MM.1S (cell line): ENCODE results near the gene IPO5.
"Not testable (repeated sequence)": the region's sequence is repeated elsewhere in the genome, so short reads cannot be mapped to it uniquely, and the experiment has no call there.

Experiments
- DNase-seq: peaks from one replicate; pipeline ENCODE4 v3.0.0-alpha.2; 2015
- H2AFZ ChIP-seq: fragments of 300-600 bp; sonication (generic); 2 replicates; pipeline ENCODE4 v1.6.0; 2016; ENCODE audit warnings: antibody characterized with exemption, low read length
- H3F3A ChIP-seq: fragments of 300-600 bp; sonication (generic); 2 replicates; pipeline ENCODE4 v1.6.1; 2016; ENCODE audit warnings: mild to moderate bottlenecking, antibody characterized with exemption, low read length, moderate library complexity, mixed read lengths; ENCODE audit not compliant: insufficient read depth
- H3K27ac ChIP-seq: fragments of 300-600 bp; sonication (generic); 2 replicates; pipeline ENCODE4 v1.5.1; 2016; ENCODE audit warnings: mild to moderate bottlenecking, low read length
- H3K27me3 ChIP-seq: fragments of 300-600 bp; sonication (generic); replicated peaks from 2 replicates; pipeline ENCODE4 v1.6.0; 2016; ENCODE audit warnings: low read length; ENCODE audit not compliant: insufficient read depth
- H3K36me3 ChIP-seq: fragments of 300-600 bp; sonication (generic); replicated peaks from 2 replicates; pipeline ENCODE4 v1.6.1; 2016; ENCODE audit warnings: mild to moderate bottlenecking, low read length, mixed read lengths; ENCODE audit not compliant: insufficient read depth
- H3K4me1 ChIP-seq: fragments of 300-600 bp; sonication (generic); 2 replicates; pipeline ENCODE4 v1.6.1; 2016; ENCODE audit warnings: low read length, mixed read lengths
- H3K4me2 ChIP-seq: fragments of 300-600 bp; sonication (generic); 2 replicates; pipeline ENCODE4 v1.6.0; 2016; ENCODE audit warnings: low read depth, low read length
- H3K4me3 ChIP-seq: fragments of 300-600 bp; sonication (generic); 2 replicates; pipeline ENCODE4 v1.5.1; 2016; ENCODE audit warnings: low read length, mixed read lengths
- H3K79me2 ChIP-seq: fragments of 300-600 bp; sonication (generic); 2 replicates; pipeline ENCODE4 v1.6.1; 2016; ENCODE audit warnings: mixed run types, low read length, mixed read lengths
- H3K9ac ChIP-seq: fragments of 300-600 bp; sonication (generic); 2 replicates; pipeline ENCODE4 v1.6.1; 2016; ENCODE audit warnings: low read length, mixed read lengths
- H3K9me2 ChIP-seq: fragments of 300-600 bp; sonication (generic); replicated peaks from 2 replicates; pipeline ENCODE4 v1.6.1; 2016; ENCODE audit warnings: mild to moderate bottlenecking, low read length, mixed read lengths; ENCODE audit not compliant: insufficient read depth
- H3K9me3 ChIP-seq: fragments of 300-600 bp; sonication (generic); replicated peaks from 2 replicates; pipeline ENCODE4 v1.6.1; 2016; ENCODE audit warnings: mild to moderate bottlenecking, low read length, mixed read lengths; ENCODE audit not compliant: insufficient read depth
- H4K20me1 ChIP-seq: fragments of 300-600 bp; sonication (generic); 2 replicates; pipeline ENCODE4 v1.6.1; 2016; ENCODE audit warnings: mild to moderate bottlenecking, low read length, moderate library complexity, mixed read lengths; ENCODE audit not compliant: insufficient read depth
- EZH2 ChIP-seq: fragments of 300-600 bp; sonication (generic); optimal IDR thresholded peaks from 2 replicates; pipeline ENCODE3; 2017; ENCODE audit warnings: low read depth, mild to moderate bottlenecking, antibody characterized with exemption, low read length, mixed read lengths
- EZH2phosphoT487 ChIP-seq: fragments of 300-600 bp; sonication (generic); IDR thresholded peaks from 2 replicates; pipeline ENCODE4 v1.6.1; 2018; ENCODE audit warnings: antibody characterized with exemption, low read length
- TF ChIP-seq, protein P1 (sequence below): fragments of 300-600 bp; sonication (generic); IDR thresholded peaks from 2 replicates; pipeline ENCODE4 v1.5.1; 2016; ENCODE audit warnings: antibody characterized with exemption, low read length, mixed read lengths

Gene IPO5

DNA sequence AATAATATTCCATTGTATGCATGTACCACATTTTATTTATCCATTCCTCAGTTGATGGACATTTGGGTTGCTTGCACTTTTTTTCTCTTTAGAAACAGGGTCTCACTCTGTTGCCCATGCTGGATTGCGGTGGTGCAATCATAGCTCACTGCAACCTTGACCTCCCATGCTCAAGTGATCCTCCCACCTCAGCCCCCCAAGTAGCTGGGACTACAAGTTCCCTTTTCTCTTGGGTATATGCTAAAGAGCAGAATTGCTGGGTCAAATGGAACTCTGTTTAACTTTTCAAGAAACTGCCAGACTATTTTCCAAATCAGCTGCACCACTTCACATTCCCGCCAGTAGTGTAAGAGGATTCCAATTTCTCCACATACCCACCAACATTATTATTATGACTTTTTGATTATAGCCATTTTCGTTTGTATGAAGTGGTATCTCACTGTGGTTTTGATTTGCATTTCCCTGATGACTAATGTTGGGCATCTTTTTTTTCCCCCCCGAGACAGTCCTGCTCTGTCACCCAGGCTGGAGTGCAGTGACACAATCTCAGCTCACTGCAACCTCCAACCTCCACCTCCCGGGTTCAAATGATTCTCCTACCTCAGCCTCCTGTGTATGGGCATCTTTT is 7.6 kb upstream of the IPO5 start:
- H3K9ac ChIP-seq, result no peak overlapping the region
- H3K36me3 ChIP-seq, result no peaks in the 10 kb centered on the region
- no peaks in the 10 kb centered on the region for H3K27me3 ChIP-seq
- H3K4me1 ChIP-seq, result no peaks in the 10 kb centered on the region
- no peak for DNase-seq
- H3K9me3 ChIP-seq, result no peaks in the 10 kb centered on the region
- no peaks in the 10 kb centered on the region for H3K79me2 ChIP-seq
- no peak overlapping the region for H3K4me2 ChIP-seq
- no peaks in the 10 kb centered on the region for H4K20me1 ChIP-seq
- no peaks in the 10 kb centered on the region for H3F3A ChIP-seq
- no peak for TF ChIP-seq EZH2phosphoT487
- TF ChIP-seq, protein P1, sequence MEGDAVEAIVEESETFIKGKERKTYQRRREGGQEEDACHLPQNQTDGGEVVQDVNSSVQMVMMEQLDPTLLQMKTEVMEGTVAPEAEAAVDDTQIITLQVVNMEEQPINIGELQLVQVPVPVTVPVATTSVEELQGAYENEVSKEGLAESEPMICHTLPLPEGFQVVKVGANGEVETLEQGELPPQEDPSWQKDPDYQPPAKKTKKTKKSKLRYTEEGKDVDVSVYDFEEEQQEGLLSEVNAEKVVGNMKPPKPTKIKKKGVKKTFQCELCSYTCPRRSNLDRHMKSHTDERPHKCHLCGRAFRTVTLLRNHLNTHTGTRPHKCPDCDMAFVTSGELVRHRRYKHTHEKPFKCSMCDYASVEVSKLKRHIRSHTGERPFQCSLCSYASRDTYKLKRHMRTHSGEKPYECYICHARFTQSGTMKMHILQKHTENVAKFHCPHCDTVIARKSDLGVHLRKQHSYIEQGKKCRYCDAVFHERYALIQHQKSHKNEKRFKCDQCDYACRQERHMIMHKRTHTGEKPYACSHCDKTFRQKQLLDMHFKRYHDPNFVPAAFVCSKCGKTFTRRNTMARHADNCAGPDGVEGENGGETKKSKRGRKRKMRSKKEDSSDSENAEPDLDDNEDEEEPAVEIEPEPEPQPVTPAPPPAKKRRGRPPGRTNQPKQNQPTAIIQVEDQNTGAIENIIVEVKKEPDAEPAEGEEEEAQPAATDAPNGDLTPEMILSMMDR, result no peak
- TF ChIP-seq EZH2, result no peak
- no peak overlapping the region for H2AFZ ChIP-seq
- H3K27ac ChIP-seq, result no peak overlapping the region
- H3K4me3 ChIP-seq, result no peak overlapping the region
- no peaks in the 10 kb centered on the region for H3K9me2 ChIP-seq

- DNase-seq, result no peak
- Histone ChIP-seq H2AFZ (no peak overlapping the region), H3K27me3 (no peaks in the 10 kb centered on the region), H3K9me2 (no peaks in the 10 kb centered on the region), H3K9ac (no peak overlapping the region), H3K27ac (no peak overlapping the region), H4K20me1 (no peaks in the 10 kb centered on the region), H3K4me3 (no peak overlapping the region), H3K4me1 (no peaks in the 10 kb centered on the region), H3K9me3 (no peaks in the 10 kb centered on the region), H3K79me2 (no peaks in the 10 kb centered on the region), H3F3A (no peaks in the 10 kb centered on the region), H3K4me2 (no peak overlapping the region), H3K36me3 (no peaks in the 10 kb centered on the region)
- TF ChIP-seq EZH2, result no peak
Measured at GRCh38 chr13:97946951-97947588, 6.4 kb upstream of the IPO5 start.

DNA sequence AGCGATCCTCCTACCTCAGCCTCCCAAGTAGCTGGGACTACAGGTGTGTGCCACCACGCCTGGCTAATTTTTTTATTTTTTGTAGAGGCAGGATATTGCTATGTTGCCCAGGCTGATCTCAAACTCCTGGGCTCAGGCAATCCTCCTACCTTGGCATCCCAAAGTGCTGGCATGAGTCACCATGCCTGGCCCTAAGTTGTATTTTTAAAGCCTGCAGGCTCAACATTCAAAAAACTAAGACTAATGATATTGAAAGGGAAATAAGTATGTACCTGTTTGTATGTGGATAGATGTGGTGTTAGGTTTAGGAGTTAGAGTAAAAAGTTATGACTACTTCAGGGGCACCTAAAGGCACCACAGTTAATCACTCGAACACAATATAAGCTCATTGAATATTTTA is 5.4 kb upstream of the IPO5 start:
- H3K4me3 ChIP-seq, result no peak overlapping the region
- H3K27me3 ChIP-seq, result no peaks in the 10 kb centered on the region
- H3K79me2 ChIP-seq, result no peaks in the 10 kb centered on the region
- no peaks in the 10 kb centered on the region for H3K4me1 ChIP-seq
- DNase-seq, result no peak
- no peaks in the 10 kb centered on the region for H4K20me1 ChIP-seq
- H3K9ac ChIP-seq, result no peak overlapping the region
- no peaks in the 10 kb centered on the region for H3F3A ChIP-seq
- H2AFZ ChIP-seq, result no peak overlapping the region
- H3K4me2 ChIP-seq, result no peak overlapping the region
- H3K9me2 ChIP-seq, result no peaks in the 10 kb centered on the region
- H3K9me3 ChIP-seq, result no peaks in the 10 kb centered on the region
- H3K36me3 ChIP-seq, result no peaks in the 10 kb centered on the region
- TF ChIP-seq EZH2phosphoT487 (no peak), EZH2 (no peak)
- TF ChIP-seq, protein P1, result no peak
- no peak overlapping the region for H3K27ac ChIP-seq

- H3K9me2 ChIP-seq, H3K4me3 ChIP-seq, H3K27ac ChIP-seq, H3K4me2 ChIP-seq, H4K20me1 ChIP-seq, H3K36me3 ChIP-seq, H2AFZ ChIP-seq, H3K9ac ChIP-seq, DNase-seq, H3K79me2 ChIP-seq, H3F3A ChIP-seq, H3K9me3 ChIP-seq, H3K27me3 ChIP-seq, H3K4me1 ChIP-seq: not testable (repeated sequence)
Measured at GRCh38 chr13:97949316-97949715, 4.2 kb upstream of the IPO5 start.
